ENCODE data around the gene DYNLL1.

- TF ChIP-seq POLR2A (IDR thresholded peaks at IDR 0.05; ENCODE audit: extremely low read depth, insufficient read length) = no peak
- TF ChIP-seq CTCF (IDR thresholded peaks at IDR 0.05; ENCODE audit: low read depth, low read length) = no peak
These were observed 30.2 kb upstream of the DYNLL1 start for GRCh38 chr12:120465756-120466155.
